Activated CD8-positive, alpha-beta T cell treated with anti-CD3 and anti-CD28 coated beads, Interleukin-2, amount 10 ng/mL, durations not matched to agents 7 days and 5 days (primary cell): Measurements from ENCODE around the gene BANF1. TPM values are rescaled to one million over a fixed set of nuclear protein-coding genes. Genes with fewer than 3 reads are reported as not detected.

Experiments used
- ATAC-seq: fragments of 150-1000 bp; cut with Tn5 transposase; one replicate; pipeline ENCODE4 v1.10.0; 2021; ENCODE audit warnings: moderate library complexity
- CTCF ChIA-PET: fragments of 350-600 bp; sonication (Branson Sonifier 250); formaldehyde crosslinking; loops from one replicate; lab custom pipeline; 2021; ENCODE audit warnings: antibody characterized with exemption; lab: Charles Lee
- POLR2A ChIA-PET: fragments of 350-600 bp; sonication (Branson Sonifier 250); formaldehyde crosslinking; loops from one replicate; lab custom pipeline; 2021; ENCODE audit warnings: antibody characterized with exemption; lab: Charles Lee
- DNase-seq: peaks from one replicate; pipeline ENCODE4 v3.0.0-alpha.2; 2020
- H3K27ac Mint-ChIP-seq: one replicate; pipeline ENCODE4 v1.8.0; 2021; ENCODE audit warnings: mild to moderate bottlenecking, mixed read lengths
- H3K27me3 Mint-ChIP-seq: one replicate; pipeline ENCODE4 v1.8.0; 2021; ENCODE audit warnings: low read depth, mixed read lengths
- H3K36me3 Mint-ChIP-seq: one replicate; pipeline ENCODE4 v1.8.0; 2021; ENCODE audit warnings: low read depth, mixed read lengths
- H3K4me1 Mint-ChIP-seq: one replicate; pipeline ENCODE4 v1.8.0; 2021; ENCODE audit warnings: low read depth, mixed read lengths
- H3K4me3 Mint-ChIP-seq: one replicate; pipeline ENCODE4 v1.8.0; 2021; ENCODE audit warnings: mild to moderate bottlenecking, mixed read lengths
- H3K9me3 Mint-ChIP-seq: one replicate; pipeline ENCODE4 v1.8.0; 2022; ENCODE audit warnings: mixed read lengths; ENCODE audit not compliant: insufficient read depth
- total RNA-seq, 2 experiments: library from RNA; stranded (reverse); gene quantifications; one replicate each; pipeline ENCODE4 v1.2.3, GENCODE V29; 2021

The BANF1 gene
- total RNA-seq, 2 experiments from 2014 or later = 290 to 298 TPM

GRCh38 chr11:66052664-66052982 lies 50.3 kb downstream of the BANF1 start:
- peaks cover 37% of the 10 kb centered on the region for H3K4me1 Mint-ChIP-seq
- peaks cover 11% of the 10 kb centered on the region for H3K27me3 Mint-ChIP-seq
- DNase-seq (no peak), ATAC-seq (no peak)
- ChIA-PET CTCF (interaction anchor here (1.1 to 6.2 kb wide), 9 partner anchors 8 to 83 kb away, joined by 3 to 81 read pairs (median 5); partner anchors contain the start of gene PACS1), POLR2A (interaction anchor here (0.9 to 2.8 kb wide), 16 partner anchors 10 to 236 kb away, joined by 3 to 26 read pairs (median 3); partner anchors contain the start of genes BANF1, CST6, EIF1AD and MUS81)
- H3K4me3 Mint-ChIP-seq = peak overlapping the region; percentile 100
- peak overlapping the region; percentile 99 for H3K27ac Mint-ChIP-seq
- H3K9me3 Mint-ChIP-seq = no peaks in the 10 kb centered on the region
- peaks cover 43% of the 10 kb centered on the region for H3K36me3 Mint-ChIP-seq

Other genes starting within 250 kb of the BANF1 start
- gene AP5B1, start 221.5 kb upstream of the BANF1 start, total RNA-seq = 10 to 100 TPM; 21.9 to 22.5 TPM
- under 1 TPM in 1 of 2 experiments, not detected in 1; 0.08 TPM for gene OVOL1, start 215.4 kb upstream of the BANF1 start, total RNA-seq
- gene SNX32, start 168.5 kb upstream of the BANF1 start, total RNA-seq = 1 to 10 TPM in 1 of 2 experiments, under 1 TPM in 1; 0.44 to 1.6 TPM
- 1,000 to 10,000 TPM; 2,110 to 2,145 TPM for gene CFL1, start 144.3 kb upstream of the BANF1 start, total RNA-seq
- 100 to 1,000 TPM; 106 to 111 TPM for gene MUS81, start 142.1 kb upstream of the BANF1 start, total RNA-seq
- gene EFEMP2, start 129.7 kb upstream of the BANF1 start, total RNA-seq = 1 to 10 TPM; 4.8 to 5.0 TPM
- gene CTSW, start 122.7 kb upstream of the BANF1 start, total RNA-seq = 100 to 1,000 TPM; 381 to 413 TPM
- 10 to 100 TPM; 80.4 to 89.0 TPM for gene FIBP, start 114.0 kb upstream of the BANF1 start, total RNA-seq
- 10 to 100 TPM; 82.6 to 84.0 TPM for gene CCDC85B, start 111.8 kb upstream of the BANF1 start, total RNA-seq
- gene FOSL1, start 102.1 kb upstream of the BANF1 start, total RNA-seq = 1 to 10 TPM; 2.3 to 3.8 TPM
- gene C11orf68, start 83.4 kb upstream of the BANF1 start, total RNA-seq = 10 to 100 TPM; 28.4 to 28.5 TPM
- 100 to 1,000 TPM; 219 to 240 TPM for gene DRAP1, start 83.1 kb upstream of the BANF1 start, total RNA-seq
- not detected for gene TSGA10IP, start 57.0 kb upstream of the BANF1 start, total RNA-seq
- gene SART1, start 40.8 kb upstream of the BANF1 start, total RNA-seq = 10 to 100 TPM; 88.0 to 90.3 TPM
- gene EIF1AD, start 346 bp upstream of the BANF1 start, total RNA-seq = 10 to 100 TPM; 53.5 to 54.2 TPM
- not detected for gene CST6, start 9.5 kb downstream of the BANF1 start, total RNA-seq
- not detected for gene CATSPER1, start 24.0 kb downstream of the BANF1 start, total RNA-seq
- gene GAL3ST3, start 46.7 kb downstream of the BANF1 start, total RNA-seq = not detected
- gene SF3B2, start 49.9 kb downstream of the BANF1 start, total RNA-seq = 100 to 1,000 TPM; 241 to 253 TPM
- gene PACS1, start 67.8 kb downstream of the BANF1 start, total RNA-seq = 10 to 100 TPM; 84.6 to 91.6 TPM